ENCODE measurements around the gene PA2G4.

Gene PA2G4

DNA sequence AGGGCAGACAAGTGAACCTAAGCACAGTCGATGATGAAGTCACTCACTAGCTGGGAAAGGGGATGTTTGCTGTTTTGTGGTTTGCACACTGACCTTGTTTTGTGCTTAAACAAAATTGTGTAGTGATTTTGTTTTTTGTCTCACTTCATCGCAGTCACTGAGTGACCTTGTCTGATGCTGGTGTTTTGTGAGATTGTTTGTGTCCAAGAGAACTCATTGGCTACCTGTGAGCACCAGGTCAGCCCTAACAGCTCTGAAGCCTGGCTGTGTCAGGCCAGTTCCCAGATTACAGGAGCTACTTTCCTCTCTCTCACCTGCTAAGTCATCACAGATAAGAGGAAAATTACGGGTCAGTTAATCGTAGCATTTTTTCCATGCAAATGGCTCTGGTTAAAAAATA, 19.8 kb downstream of the PA2G4 start:
- no peak for DNase-seq (ENCODE audit: low read depth in 2 of 2, low spot score in 1 of 2)

DNA sequence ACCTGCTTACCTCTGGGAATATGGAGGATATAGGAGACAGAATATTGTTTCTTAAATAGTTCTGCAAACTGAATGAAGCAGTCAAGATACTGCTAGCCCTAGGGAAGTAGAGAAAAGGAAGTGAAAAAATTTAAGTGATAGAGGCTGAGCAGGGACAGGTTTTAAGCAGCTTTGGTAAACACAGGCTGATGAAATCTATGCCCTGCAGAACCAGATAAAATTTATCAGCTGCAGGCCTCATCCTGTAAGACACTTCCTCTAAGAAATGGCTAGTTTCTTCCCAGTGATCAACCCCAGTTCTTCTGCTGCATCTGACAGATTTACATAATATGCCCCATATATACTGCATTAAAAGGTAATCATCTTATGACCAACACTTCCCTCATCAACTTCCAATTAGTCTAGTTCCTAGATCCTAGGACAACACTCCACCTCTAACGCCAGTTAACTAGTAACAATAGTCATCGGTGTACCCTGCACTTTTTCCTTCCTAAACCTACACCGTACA, 22.4 kb downstream of the PA2G4 start:
- no peak for DNase-seq (ENCODE audit: low read depth in 2 of 2, low spot score in 1 of 2)

DNA sequence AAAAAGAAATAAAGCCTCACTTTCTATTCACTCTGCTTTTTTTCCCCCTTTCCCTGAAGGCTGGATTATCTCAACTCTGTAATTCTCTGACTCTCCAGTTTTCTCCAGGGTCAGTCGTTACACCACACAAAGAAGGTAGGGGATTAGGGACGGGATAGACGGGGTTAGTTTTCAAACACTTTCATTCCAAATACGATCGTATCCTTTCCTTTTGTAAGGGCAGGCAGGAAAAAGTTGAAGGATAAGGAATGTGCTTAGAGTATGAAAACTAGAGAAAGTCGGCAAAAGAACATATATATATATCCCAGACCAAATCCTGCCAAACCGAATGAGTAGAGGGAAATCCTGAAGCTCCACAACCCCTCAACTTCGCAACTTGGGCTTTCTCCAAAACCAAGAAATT, 23.1 kb downstream of the PA2G4 start:
- DNase-seq (ENCODE audit: low read depth in 2 of 2, low spot score in 1 of 2): no peak

DNA sequence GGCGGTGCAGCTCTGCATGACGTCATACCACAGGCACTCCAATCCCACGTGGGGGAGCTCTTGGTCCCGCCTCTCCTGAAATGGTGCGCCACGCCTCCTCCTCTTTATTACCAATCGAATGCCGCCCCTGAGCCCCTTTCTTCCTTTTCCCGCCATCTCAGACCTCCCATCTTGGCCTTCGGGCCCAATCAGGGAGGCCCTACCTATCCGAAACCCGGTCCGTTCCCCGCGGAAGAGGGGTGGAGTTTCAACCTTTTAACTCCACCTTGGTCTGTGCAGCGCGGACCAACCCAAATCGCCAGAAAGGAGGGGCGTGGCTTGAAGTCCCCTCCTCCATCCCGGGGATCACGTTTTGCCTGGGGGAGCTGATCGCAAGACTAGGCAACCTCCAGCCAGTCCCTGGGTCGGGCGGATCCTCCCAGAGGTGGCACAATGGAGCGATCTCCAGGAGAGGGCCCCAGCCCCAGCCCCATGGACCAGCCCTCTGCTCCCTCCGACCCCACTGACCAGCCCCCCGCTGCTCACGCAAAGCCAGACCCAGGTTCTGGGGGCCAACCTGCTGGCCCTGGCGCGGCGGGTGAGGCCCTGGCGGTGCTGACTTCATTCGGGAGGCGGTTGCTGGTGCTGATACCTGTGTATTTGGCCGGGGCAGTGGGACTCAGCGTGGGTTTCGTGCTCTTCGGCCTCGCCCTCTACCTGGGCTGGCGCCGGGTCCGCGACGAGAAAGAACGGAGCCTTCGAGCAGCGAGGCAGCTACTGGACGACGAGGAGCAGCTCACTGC, 23.7 kb downstream of the PA2G4 start, which contains the start of gene ESYT1:
ESYT1 (plus strand) TSS at position 380 of the 782 bp plus-strand sequence; CDS start at position 433, 53 bp downstream.
- DNase-seq (ENCODE audit: low read depth in 2 of 2, low spot score in 1 of 2): peak; percentile 88 to 96

DNA sequence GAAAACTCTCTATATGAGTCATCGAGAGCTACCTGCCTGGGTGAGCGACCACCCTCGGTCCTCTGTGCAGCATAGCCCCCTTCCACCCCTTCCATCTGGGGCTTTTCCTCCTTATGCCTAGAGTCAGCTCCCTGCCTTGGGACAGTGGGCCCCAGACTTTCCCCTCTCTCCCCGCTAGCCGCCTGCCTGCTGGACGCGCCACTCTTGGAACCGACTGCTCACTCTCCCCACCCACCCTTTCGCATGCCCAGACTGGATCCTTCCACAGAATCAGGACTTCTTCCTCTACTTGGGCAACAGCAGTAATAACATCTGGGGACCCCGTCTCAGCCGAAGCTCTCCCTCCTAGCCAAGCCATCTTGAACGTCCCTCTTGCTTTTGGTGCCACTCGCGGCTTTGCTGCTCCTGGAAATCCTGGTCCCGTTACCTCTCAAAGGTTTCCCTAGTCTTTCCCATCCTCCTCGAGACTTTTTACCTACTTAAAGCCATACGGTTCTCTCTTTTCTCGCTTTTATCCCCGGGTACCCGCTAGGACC, 24.4 kb downstream of the PA2G4 start:
- no peak for DNase-seq (ENCODE audit: low read depth in 2 of 2, low spot score in 1 of 2)

DNA sequence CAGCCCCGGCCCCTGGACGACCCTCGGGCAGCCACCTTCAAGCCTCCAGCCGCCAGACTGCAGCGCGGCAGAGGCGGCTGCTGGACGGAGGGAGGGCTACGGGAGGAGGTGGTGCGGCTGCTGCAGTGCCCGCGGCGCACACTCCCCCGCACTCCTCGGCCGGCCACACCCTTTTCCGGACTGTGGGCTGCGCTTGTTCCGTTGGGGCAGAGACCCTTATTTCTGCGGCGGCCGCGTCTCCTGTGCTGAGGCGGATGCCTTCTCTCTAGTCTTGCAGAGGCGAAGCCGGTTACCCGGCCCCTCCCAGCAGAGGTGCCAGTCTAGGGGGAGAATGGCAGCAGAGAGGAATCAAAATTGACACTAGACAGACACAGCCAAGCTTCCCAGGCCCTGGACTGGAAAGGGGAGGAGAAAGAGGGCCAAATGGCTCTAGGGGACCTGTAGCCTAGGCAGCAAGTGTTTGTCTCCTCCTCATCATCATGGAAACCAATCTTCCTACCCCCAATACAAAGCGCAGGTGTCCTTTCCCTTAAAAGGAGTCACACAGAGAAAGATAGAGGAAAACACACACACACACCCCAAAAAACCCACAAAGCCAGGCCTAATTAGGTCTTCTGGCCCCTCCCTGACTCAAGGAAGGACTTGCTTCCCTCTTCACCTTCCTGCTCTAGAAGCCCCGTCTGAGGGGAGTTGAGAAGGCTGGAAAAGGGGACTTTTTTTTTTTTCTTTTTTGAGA, 25.0 kb downstream of the PA2G4 start:
- peak; percentile 54 to 66 for DNase-seq (ENCODE audit: low read depth in 2 of 2, low spot score in 1 of 2)

DNA sequence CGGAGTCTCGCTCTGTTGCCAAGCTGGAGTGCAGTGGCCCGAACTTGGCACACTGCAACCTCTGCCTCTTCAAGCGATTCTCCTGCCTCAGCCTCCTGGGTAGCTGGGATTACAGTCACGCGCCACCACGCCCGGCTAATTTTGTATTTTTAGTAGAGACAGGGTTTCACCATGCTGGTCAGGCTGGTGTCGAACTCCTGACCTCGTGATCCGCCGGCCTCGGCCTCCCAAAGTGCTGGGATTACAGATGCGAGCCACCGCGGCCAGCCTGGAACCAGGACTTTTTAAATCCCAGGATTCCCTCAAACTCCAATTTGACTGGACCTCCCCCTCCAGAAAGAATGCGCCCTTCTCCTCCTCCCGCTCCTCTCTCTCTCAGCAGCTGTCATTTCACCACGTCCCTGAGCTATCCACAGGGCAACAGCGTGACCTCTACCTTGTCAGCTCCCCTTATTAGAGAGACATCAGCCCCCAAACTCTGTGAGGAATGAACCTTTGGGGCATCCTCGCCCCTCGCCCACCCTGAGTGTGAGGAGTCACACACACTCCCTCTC, 25.7 kb downstream of the PA2G4 start:
- no peak for DNase-seq (ENCODE audit: low read depth in 2 of 2, low spot score in 1 of 2)

DNA sequence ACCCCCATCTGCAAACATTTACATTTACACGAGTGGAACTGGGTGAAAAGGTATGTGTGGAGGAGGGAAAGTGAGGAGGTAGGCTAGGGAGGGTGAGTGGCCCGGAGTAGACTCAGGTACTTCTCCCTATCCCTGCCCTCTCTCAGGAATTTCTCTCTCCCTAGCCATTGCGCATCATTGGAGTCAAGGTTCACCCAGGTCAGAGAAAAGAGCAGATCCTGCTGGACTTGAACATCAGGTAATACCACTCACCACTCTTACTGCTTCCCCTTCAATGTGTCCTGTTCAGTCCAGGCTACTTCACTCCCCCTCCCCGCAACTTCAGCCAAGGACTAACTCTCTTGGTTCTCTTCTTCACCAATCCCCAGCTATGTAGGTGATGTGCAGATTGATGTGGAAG, 26.5 kb downstream of the PA2G4 start:
- no peak for DNase-seq (ENCODE audit: low read depth in 2 of 2, low spot score in 1 of 2)

DNA sequence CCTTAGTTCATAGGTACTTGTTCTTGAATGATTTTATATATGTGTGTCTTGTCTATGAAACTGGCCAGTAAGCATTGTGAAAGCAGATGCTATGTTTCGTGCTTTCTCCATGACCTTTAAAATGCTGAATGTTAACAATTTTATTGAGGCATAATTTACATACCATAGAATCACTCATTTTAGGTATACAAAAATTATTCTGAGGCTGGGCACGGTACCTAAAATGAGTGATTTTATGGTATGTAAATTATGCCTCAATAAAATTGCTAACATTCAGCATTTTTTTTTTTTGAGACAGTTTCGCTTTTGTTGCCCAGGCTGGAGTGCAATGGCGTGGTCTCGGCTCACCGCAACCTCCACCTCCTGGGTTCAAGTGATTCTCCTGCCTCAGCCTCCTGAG, 30.5 kb downstream of the PA2G4 start:
- no peak for DNase-seq (ENCODE audit: low read depth in 2 of 2, low spot score in 1 of 2)

DNA sequence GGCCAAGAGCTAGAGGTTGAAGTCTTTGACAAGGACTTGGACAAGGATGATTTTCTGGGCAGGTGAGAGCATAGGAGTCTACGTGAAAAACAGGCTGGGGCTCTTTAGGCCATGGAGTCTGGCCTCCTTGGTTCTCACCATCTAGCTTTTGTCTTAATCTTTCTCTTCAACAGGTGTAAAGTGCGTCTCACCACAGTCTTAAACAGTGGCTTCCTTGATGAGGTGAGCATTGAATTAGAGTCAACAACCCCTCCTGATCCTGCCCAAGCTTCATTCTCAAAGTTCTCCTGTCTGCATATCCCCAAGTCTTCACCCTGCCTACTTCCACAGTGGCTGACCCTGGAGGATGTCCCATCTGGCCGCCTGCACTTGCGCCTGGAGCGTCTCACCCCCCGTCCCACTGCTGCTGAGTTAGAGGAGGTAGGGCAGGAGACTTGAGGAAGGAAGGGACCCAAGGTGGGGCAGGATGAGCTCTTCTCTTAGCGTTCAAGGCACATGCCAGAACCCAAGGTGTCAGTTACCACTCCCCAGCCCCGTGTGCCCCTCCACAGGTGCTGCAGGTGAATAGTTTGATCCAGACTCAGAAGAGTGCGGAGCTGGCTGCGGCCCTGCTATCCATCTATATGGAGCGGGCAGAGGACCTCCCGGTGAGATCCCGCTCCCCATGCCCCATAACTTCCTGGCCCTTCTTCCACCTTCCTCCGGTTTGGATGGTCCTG, 33.7 kb downstream of the PA2G4 start:
- DNase-seq (ENCODE audit: low read depth in 2 of 2, low spot score in 1 of 2): no peak

DNA sequence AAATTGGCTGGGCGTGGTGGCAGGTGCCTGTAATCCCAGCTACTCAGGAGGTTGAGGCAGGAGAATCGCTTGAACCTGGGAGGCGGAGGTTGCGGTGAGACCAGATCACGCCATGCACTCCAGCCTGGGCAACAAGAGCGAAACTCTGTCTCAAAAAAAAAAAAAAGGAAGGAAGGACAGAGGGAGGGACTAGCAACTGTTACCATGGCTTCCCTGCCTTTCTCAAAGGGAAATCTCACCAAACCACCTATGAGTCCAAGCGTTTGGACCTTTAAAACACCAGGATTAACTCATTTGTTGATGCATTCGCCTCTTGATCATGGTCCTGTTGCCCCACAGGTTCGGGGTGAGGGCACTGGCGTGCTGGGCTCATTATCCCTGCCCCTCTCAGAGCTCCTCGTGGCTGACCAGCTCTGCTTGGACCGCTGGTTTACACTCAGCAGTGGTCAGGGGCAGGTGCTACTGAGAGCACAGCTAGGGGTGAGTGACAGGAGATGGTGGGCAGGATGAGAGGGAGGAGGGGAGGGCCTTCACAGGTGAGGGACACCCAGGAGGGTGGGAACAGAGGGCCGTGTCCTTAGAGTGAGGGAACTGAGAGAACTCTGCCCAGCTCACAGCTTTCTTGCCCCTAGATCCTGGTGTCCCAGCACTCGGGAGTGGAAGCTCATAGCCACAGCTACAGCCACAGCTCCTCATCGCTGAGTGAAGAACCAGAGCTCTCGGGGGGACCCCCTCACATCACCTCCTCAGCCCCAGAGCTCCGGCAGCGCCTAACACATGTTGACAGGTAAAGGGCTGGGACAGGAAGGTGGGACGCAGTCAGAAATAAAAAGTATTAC, 37.8 kb downstream of the PA2G4 start:
- DNase-seq (ENCODE audit: low read depth in 2 of 2, low spot score in 1 of 2): no peak

DNA sequence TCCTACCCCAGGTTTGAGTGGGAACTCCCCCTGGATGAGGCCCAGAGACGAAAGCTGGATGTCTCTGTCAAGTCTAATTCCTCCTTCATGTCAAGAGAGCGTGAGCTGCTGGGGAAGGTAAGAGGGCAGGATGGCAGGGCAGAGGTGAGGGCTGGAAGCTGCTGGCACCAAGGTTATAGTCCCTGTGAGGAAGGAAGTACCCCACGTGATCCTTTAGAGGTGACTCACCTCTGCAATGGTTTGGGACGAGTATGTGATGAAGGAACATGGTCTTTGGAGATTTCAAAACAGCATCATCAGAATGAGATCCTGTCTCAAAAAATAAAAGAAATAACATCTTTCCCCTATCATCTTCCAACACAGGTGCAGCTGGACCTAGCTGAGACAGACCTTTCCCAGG, 38.9 kb downstream of the PA2G4 start:
- no peak for DNase-seq (ENCODE audit: low read depth in 2 of 2, low spot score in 1 of 2)

DNA sequence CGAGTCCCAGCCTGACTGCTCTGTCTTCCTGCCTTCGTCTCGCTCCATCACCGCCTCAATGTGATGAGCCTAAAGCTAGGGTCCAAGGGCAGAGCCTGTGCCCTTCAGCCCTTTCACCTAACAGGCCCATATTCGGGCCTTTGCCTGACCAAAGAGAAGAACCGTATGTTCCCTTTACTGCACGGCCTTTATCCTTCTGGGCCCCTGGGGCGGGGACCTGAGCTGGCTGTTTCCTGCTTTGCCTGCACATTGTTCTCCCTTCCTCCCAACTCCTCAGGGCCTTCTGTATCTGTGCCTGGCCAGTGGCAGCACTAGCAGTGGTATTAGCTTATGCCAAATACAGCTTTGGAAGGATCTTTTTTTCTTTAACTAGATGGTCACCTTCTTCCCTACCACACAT, 39.5 kb downstream of the PA2G4 start:
- no peak for DNase-seq (ENCODE audit: low read depth in 2 of 2, low spot score in 1 of 2)

DNA sequence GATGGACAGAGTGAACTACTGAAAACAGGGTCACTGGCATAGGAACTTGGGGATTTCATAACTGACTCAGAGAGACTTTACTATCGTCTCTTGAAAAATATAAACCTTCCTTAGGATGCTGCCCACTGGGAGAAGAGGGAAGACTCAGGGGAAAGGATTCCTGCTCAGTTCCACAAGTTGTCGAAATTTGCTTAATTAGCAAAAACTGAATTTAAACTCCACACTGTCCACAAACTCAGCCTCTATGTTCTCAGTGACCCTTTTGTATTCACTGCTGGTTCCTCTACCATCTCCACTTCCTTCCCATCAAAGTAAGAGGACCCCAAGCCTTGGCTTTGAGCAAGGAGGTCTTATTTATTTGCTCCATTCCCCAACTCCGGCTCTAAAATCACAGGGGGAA, 40.9 kb downstream of the PA2G4 start:
- DNase-seq (ENCODE audit: low read depth in 2 of 2, low spot score in 1 of 2): no peak

DNA sequence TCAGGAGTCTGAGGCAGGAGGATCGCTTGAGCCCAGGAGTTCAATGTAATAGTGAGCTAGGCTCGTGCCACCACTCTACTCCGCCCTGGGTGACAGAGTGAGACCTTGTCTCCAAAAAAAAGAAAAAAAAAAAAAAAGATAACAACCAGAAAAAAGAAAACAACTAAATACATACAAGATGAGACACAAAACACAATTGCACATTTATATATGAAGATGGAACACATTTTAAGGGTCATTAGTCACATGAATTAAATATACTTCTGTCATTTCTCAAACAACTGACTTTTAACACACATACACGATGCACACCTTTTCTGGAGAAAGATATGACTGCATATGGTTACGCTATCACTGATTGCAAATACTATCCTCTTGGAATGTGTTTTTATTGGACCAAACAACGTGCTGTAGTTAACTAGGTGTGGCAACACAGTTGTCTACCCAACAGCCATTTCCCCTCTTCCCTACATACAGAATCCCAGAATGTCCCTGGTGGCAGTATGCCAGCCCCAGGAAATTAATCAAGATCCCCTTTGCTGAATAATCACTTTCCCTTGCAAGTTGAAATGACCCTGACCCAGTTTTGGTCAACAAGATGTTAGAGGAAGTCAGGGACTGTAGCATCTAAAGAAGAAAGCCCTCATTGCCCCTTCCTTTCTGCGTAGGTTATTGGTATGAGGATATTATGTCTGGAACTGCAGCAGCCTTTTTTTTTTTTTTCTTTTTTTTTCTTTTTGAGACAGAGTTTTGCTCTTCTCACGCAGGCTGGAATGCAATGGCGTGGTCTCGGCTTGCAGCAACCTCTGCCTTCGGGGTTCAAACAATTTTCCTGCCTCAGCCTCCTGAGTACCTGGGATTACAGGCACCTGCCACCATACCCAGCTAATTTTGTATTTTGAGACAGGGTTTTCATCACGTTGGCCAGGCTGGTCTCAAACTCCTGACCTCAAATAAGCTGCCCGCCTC, 42.4 kb downstream of the PA2G4 start:
- DNase-seq (ENCODE audit: low read depth in 2 of 2, low spot score in 1 of 2): no peak

DNA sequence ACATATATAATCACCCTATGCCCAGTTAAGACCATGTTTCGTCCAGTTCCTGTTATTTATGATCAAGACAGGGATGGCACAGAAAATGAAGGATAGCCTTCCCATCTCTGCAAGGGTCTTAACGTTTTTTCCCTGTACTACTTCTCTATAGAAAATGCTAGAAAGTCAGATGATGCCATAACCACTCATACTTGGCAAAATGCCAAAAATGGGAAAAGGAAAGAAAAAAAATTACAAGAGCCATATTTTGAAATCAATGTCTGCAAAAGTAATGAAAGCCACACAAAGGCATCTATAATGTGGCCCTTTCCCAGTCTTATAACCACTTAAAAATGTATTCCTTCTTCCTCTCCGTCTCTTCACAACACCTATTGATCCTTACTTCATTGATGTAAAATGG, 46.2 kb downstream of the PA2G4 start:
- DNase-seq (ENCODE audit: low read depth in 2 of 2, low spot score in 1 of 2): no peak

DNA sequence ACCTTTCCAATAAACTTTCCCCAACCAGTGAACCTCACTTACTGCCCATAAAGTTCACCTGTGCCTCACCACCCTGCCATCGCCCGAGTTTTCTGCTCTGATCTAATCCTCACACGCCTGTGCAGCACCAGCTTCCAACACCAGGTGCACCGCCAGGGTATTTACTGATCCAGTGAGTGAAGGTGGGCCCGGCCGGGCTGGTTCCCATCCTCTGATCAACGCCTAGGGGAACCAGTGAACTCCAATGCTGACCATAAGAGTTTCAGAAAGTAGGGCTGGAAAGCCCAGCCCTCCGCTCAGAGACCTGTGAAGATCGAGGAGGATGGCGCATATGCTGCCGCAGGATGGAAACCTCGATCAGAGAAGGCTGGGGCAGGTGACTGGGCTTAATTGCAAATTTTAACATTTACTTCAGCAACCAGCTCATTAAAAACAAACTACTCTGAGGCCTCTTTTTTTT, 47.3 kb downstream of the PA2G4 start:
- peak in 1 of 2 donors; percentile 9 for DNase-seq (ENCODE audit: low read depth in 2 of 2, low spot score in 1 of 2)

DNA sequence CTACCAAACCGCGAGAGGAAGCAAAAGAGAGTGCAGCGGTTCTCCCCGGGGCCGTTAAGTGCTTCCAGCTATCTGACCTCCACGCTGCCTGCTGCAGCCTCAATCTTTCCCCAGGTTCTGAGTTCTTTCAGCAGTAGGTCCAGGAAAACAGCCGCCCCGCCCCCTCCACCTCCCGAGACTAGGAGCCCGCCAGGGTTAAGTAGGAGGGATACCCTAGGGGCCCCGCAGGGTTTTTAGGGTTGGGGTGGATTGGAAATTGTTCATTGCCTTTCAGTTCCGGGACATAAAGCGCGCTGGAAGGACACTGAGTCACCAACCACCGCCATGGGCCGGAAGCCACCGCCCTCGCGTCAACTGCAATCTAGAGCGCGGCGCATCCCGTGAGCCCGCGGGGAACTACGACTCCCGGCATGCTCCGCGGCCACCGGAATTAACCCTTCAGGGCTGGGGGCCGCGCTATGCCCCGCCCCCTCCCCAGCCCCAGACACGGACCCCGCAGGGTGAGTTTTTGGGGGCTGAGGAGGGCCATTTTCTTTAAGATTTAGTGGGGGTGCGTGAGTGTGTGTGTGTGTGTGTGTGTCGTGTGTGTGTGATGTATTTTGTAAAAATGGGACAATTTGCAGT, 47.9 kb downstream of the PA2G4 start, which contains the start of gene MYL6B:
MYL6B (plus strand) TSS at position 456 of the 624 bp plus-strand sequence. CDS start 1,332 bp downstream, outside the sequence.
- peak; percentile 82 to 85 for DNase-seq (ENCODE audit: low read depth in 2 of 2, low spot score in 1 of 2)

Measured in stimulated activated CD8-positive, alpha-beta memory T cell treated with anti-CD3 and anti-CD28 coated beads, Interleukin-4, amount 100 ng/mL, for 1 hour (primary cell).